ENCODE measurements around the gene FOXB2. TPM values are rescaled to one million over a fixed set of nuclear protein-coding genes. Genes with fewer than 3 reads are reported as not detected.

FOXB2 gene
- total and polyA plus RNA-seq, 2 of the 8 experiments (the other 6 are each of a cell fraction or from before 2014, with no cell fraction given): 0.15 to 0.22 TPM

DNA sequence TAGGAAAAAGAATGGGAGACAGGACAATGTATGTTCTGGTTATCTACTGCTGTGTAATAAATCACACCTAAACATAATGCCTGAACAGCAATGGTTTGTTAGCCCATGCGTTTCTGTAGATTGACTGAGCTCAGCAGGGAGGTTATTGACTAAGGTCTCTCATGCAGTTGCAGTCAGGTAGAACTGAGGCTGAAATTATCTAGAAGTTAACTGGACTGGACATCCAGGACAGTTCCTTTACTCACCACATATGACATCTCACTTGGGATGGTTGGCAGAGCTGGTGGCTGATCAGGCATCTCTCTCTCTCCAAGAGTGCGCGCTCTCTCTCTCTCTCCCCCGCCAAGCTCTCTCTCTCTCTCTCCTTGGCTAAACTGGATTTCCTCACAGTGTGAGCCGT, 8.9 kb upstream of the FOXB2 start:
- DNase-seq (ENCODE audit: low read depth in 1 of 2, low spot score in 2 of 2): no peak
- no peak overlapping the region for H3K14ac ChIP-seq (ENCODE audit: insufficient read length)
- no peak overlapping the region for H2BK15ac ChIP-seq (ENCODE audit: low read length)
- H3K4me1 ChIP-seq (replicated peaks in 1 of 4; ENCODE audit: control insufficient read depth in 3 of 4, insufficient read depth in 4 of 4, low read length in 3 of 4): peaks cover 3 to 21% (median 20%) of the 10 kb centered on the region in 4 experiments
- no peaks in the 10 kb centered on the region for H3K36me3 ChIP-seq (ENCODE audit: control insufficient read depth in 2 of 4, insufficient read depth in 4 of 4, low read length in 3 of 4)
- no peaks in the 10 kb centered on the region for H3K9me3 ChIP-seq (ENCODE audit: insufficient read depth in 2 of 2, low read depth in 1 of 2, low read length in 1 of 2)
- H4K20me1 ChIP-seq (replicated peaks in 1 of 2; ENCODE audit: control insufficient read depth in 1 of 2, insufficient read depth in 2 of 2, low read length in 2 of 2): peaks cover 0 to 3% of the 10 kb centered on the region in 2 experiments
- no peak overlapping the region for H3K18ac ChIP-seq (ENCODE audit: extremely low read depth, low read length)
- no peak overlapping the region for H4K8ac ChIP-seq (ENCODE audit: extremely low read depth, insufficient read depth, low read length)
- H3K23ac ChIP-seq (ENCODE audit: insufficient read length): no peak overlapping the region
- no peak overlapping the region for H3K4me3 ChIP-seq (ENCODE audit: extremely low read depth in 1 of 4, insufficient read depth in 2 of 4, low read depth in 3 of 4, low read length in 4 of 4)
- peaks cover 30 to 54% (median 47%) of the 10 kb centered on the region in 4 experiments for H3K27me3 ChIP-seq (replicated peaks in 1 of 4; ENCODE audit: control insufficient read depth in 3 of 4, extremely low read depth in 1 of 4, insufficient read depth in 3 of 4, low read length in 3 of 4)
- H3K23me2 ChIP-seq (ENCODE audit: low read depth, low read length): peaks cover 17% of the 10 kb centered on the region
- WGBS, 2 experiments (ENCODE audit: extremely low coverage in 1 of 2, insufficient coverage in 1 of 2, insufficient read length in 1 of 2, insufficient replicate concordance in 2 of 2, low coverage in 1 of 2, low lambda C conversion rate in 2 of 2, missing lambda C conversion rate in 1 of 2): 53% methylated on average over 1 of the region's 5 CpGs; no CpG with 5 or more reads in 1 of the 2 experiments
- no peak for TF ChIP-seq TAF1 (IDR thresholded peaks at IDR 0.05; ENCODE audit: low read depth, low read length)
- no peak for TF ChIP-seq ZNF274 (IDR thresholded peaks at IDR 0.05; ENCODE audit: borderline replicate concordance, extremely low read depth, low read length)
- no peak for TF ChIP-seq CHD2 (IDR thresholded peaks at IDR 0.05; ENCODE audit: low read length)
- TF ChIP-seq EP300 (IDR thresholded peaks at IDR 0.05; ENCODE audit: borderline replicate concordance in 1 of 2, low read depth in 2 of 2, low read length in 2 of 2): no peak
- no peak overlapping the region for H2BK5ac ChIP-seq (ENCODE audit: low read depth, low read length)
- no peaks in the 10 kb centered on the region for H3K79me2 ChIP-seq (ENCODE audit: control insufficient read depth in 1 of 2, insufficient read depth in 2 of 2, low read length in 2 of 2)
- no peak overlapping the region for H2BK12ac ChIP-seq (ENCODE audit: low read depth, low read length)
- H3K4ac ChIP-seq (replicated peaks; ENCODE audit: insufficient read length, low read depth, low read length): no peak overlapping the region
- H2AFZ ChIP-seq (ENCODE audit: low read length): no peak overlapping the region
- no peak overlapping the region for H3K27ac ChIP-seq (ENCODE audit: low read depth, low read length)
- FAIRE-seq: peak; percentile 39
- no peak overlapping the region for H3K9ac ChIP-seq (replicated peaks in 1 of 4; ENCODE audit: extremely low read depth in 1 of 4, low read depth in 3 of 4, low read length in 3 of 4)
- CTCF ChIA-PET (ENCODE audit: partially characterized antibody): interaction anchor here (0.8 to 3.6 kb wide), 9 partner anchors 9 to 201 kb away, joined by 3 to 40 read pairs (median 3); partner anchors contain the start of gene FOXB2
- no peak overlapping the region for H4K5ac ChIP-seq (ENCODE audit: insufficient read length, low read depth, low read length)
- no peak overlapping the region for H2BK120ac ChIP-seq (replicated peaks; ENCODE audit: low read depth, low read length)
- no peak overlapping the region for H2AK5ac ChIP-seq (ENCODE audit: low read depth, low read length)
- POLR2A ChIA-PET (ENCODE audit: partially characterized antibody): interaction anchor here (0.6 to 0.7 kb wide), 2 partner anchors 13 to 1122 kb away, joined by 4 read pairs; no protein-coding TSS in a partner anchor
- no peak overlapping the region for H3K56ac ChIP-seq (replicated peaks; ENCODE audit: insufficient read length, low read depth, low read length)
- no peak overlapping the region for H4K91ac ChIP-seq (replicated peaks; ENCODE audit: insufficient read length, low read length)
- H3K79me1 ChIP-seq (ENCODE audit: low read depth, low read length): no peaks in the 10 kb centered on the region
- H3K4me2 ChIP-seq (ENCODE audit: insufficient read depth in 1 of 2, low read depth in 2 of 2, low read length in 2 of 2): no peak overlapping the region
- H2BK20ac ChIP-seq (ENCODE audit: low read length): no peak overlapping the region

Measured in H1 (cell line).